ENCODE measurements around the gene SNURF. TPM values are rescaled to one million over a fixed set of nuclear protein-coding genes. Genes with fewer than 3 reads are reported as not detected.

SNURF gene
- 13.8 and 19.7 TPM in 2 replicates for polyA plus RNA-seq

GRCh38 chr15:24954783-24955530 lies at the start of gene SNURF, which contains the start of gene SNRPN:
Gene SNURF (plus strand): TSS chr15:24954987. CDS start chr15:24955049, 62 bp downstream.
Gene SNRPN (plus strand): TSS chr15:24954987. CDS start chr15:24974454, 19,467 bp downstream.

Other genes with a start within 250 kb of the SNURF start
- 799 and 878 TPM in 2 replicates for gene SNRPN, start within 50 bp of the SNURF start, polyA plus RNA-seq

Data from Purkinje cell (primary cell).